Sigmoid colon (tissue), 7 donors: ENCODE data around the gene CPLX4. TPM values are rescaled to one million over a fixed set of nuclear protein-coding genes. Genes with fewer than 3 reads are reported as not detected.

ENCODE experiments used
- DNase-seq: peaks from one replicate; pipeline ENCODE4 v3.0.0-alpha.2; 2019
- H3K27ac ChIP-seq, 4 donors: fragments of 200-600 bp; sonication (generic); one replicate each; pipeline ENCODE4 v1.5.1; 2016 to 2019; ENCODE audit warnings: mild to moderate bottlenecking in 1 of 4
- H3K27me3 ChIP-seq, 3 donors: fragments of 200-600 bp; sonication (generic); one replicate each; pipeline ENCODE4 v1.5.1; 2019; ENCODE audit warnings: mild to moderate bottlenecking in 1 of 3
- H3K36me3 ChIP-seq, 4 donors: fragments of 200-600 bp; sonication (generic); one replicate each; pipeline ENCODE4 v1.5.1; 2016 to 2019
- H3K4me1 ChIP-seq, 4 donors: fragments of 200-600 bp; sonication (generic); one replicate each; pipeline ENCODE4 v1.5.1; 2017 to 2019
- H3K4me3 ChIP-seq, 4 donors: fragments of 200-600 bp; sonication (generic); one replicate each; pipeline ENCODE4 v1.5.1; 2017 to 2019; ENCODE audit warnings: mild to moderate bottlenecking in 2 of 4, moderate library complexity in 1 of 4
- H3K9me3 ChIP-seq, 4 donors: fragments of 200-600 bp in 3 of 4; sonication (generic) in 3 of 4; one replicate each; pipeline versions ENCODE4 v1.5.1 to v1.6.1; 2013 to 2019
- CTCF ChIP-seq, 4 experiments: fragments of 450-650 bp in 3 of 4; fragments of 200-600 bp in 1 of 4; IDR thresholded peaks; one replicate each; pipeline ENCODE4 v1.5.1; 2016 to 2019; ENCODE audit warnings: antibody characterized with exemption in 4 of 4, mild to moderate bottlenecking in 3 of 4, moderate library complexity in 2 of 4
- EP300 ChIP-seq, 4 donors: sonication (generic); formaldehyde crosslinking; IDR thresholded peaks; one replicate each; pipeline ENCODE4 v1.6.1; 2017; ENCODE audit warnings: antibody characterized with exemption in 4 of 4
- POLR2A ChIP-seq, 2 donors: fragments of 450-650 bp; IDR thresholded peaks; one replicate each; pipeline ENCODE4 v1.6.1; 2016; ENCODE audit warnings: antibody characterized with exemption in 2 of 2, mild to moderate bottlenecking in 2 of 2, moderate library complexity in 2 of 2
- POLR2AphosphoS5 ChIP-seq, 4 donors: sonication (generic); formaldehyde crosslinking; IDR thresholded peaks; one replicate each; pipeline ENCODE4 v1.6.1; 2017; ENCODE audit warnings: antibody characterized with exemption in 4 of 4
- WGBS, 2 donors: extraction: QIAGEN DNeasy Blood & Tissue Kit; methylation state at CpG; one replicate each; pipeline ENCODE4 v1.1.7; 2013; 5-methylcytosine and 5-hydroxymethylcytosine counted together
- intact Hi-C: fragments of 100-400 bp; cut with DNase I; formaldehyde crosslinking; loops from one replicate; pipeline ENCODE4 v1.15.1; 2023
- polyA plus RNA-seq, 3 donors: library from polyadenylated mRNA; stranded (reverse); fragments of 200-250 nt; gene quantifications; one replicate each; pipeline ENCODE4 v1.2.3, GENCODE V29; 2013
- total RNA-seq, 4 donors: library from RNA; depleted of rRNA; stranded (reverse); fragments of >200 nt; gene quantifications; one replicate each; pipeline ENCODE4 v1.1.0, GENCODE V29; 2016
- donor health status: healthy with polysubstance abuse.
- donor health status: Bipolar disorder and iron deficiency.
- donor health status: healthy.

The CPLX4 gene
- total and polyA plus RNA-seq, 7 donors: 0.33 TPM; not detected in 6

GRCh38 chr18:59268127-59268720 is 50.2 kb downstream of the CPLX4 start:
- DNase-seq: no peak
- peak overlapping the region in 1 of 4 donors; percentile 29 for H3K4me3 ChIP-seq
- peaks cover 0 to 45% (median 38%) of the 10 kb centered on the region in 4 donors for H3K4me1 ChIP-seq
- TF ChIP-seq EP300 (IDR thresholded peaks at IDR 0.05): no peak
- no peak for TF ChIP-seq POLR2A (IDR thresholded peaks at IDR 0.05)
- no peak for TF ChIP-seq POLR2AphosphoS5 (IDR thresholded peaks at IDR 0.05)
- TF ChIP-seq CTCF (IDR thresholded peaks at IDR 0.05): no peak
- H3K36me3 ChIP-seq: no peaks in the 10 kb centered on the region
- H3K27me3 ChIP-seq: peaks cover 70 to 100% (median 93%) of the 10 kb centered on the region in 3 donors
- H3K9me3 ChIP-seq: no peaks in the 10 kb centered on the region
- intact Hi-C loops: no loop called here
- 7 to 24% methylated on average over 28 of the region's 28 CpGs for WGBS, 2 donors
- H3K27ac ChIP-seq: no peak overlapping the region

GRCh38 chr18:59267503-59268126 is 50.8 kb downstream of the CPLX4 start:
- WGBS, 2 donors: 3 to 4% methylated on average over 41 of the region's 41 CpGs
- DNase-seq: no peak
- no peaks in the 10 kb centered on the region for H3K9me3 ChIP-seq
- H3K4me3 ChIP-seq: no peak overlapping the region
- TF ChIP-seq POLR2AphosphoS5 (IDR thresholded peaks at IDR 0.05) (no peak), EP300 (IDR thresholded peaks at IDR 0.05) (no peak), CTCF (IDR thresholded peaks at IDR 0.05) (no peak), POLR2A (IDR thresholded peaks at IDR 0.05) (no peak)
- H3K27me3 ChIP-seq: peaks cover 65 to 100% (median 87%) of the 10 kb centered on the region in 3 donors
- H3K27ac ChIP-seq: no peak overlapping the region
- intact Hi-C loops: no loop called here
- peaks cover 0 to 39% (median 32%) of the 10 kb centered on the region in 4 donors for H3K4me1 ChIP-seq
- H3K36me3 ChIP-seq: no peaks in the 10 kb centered on the region

- H3K4me3 ChIP-seq: no peak overlapping the region
- no peak overlapping the region for H3K27ac ChIP-seq
- WGBS, 2 donors: 9 to 12% methylated on average over 10 of the region's 10 CpGs
- intact Hi-C loops: no loop called here
- H3K9me3 ChIP-seq: no peaks in the 10 kb centered on the region
- H3K36me3 ChIP-seq: no peaks in the 10 kb centered on the region
- H3K4me1 ChIP-seq: peaks cover 0 to 33% (median 25%) of the 10 kb centered on the region in 4 donors
- DNase-seq: no peak
- peaks cover 59 to 96% (median 80%) of the 10 kb centered on the region in 3 donors for H3K27me3 ChIP-seq
- TF ChIP-seq POLR2A (IDR thresholded peaks at IDR 0.05): no peak
- no peak for TF ChIP-seq CTCF (IDR thresholded peaks at IDR 0.05)
- no peak for TF ChIP-seq EP300 (IDR thresholded peaks at IDR 0.05)
- TF ChIP-seq POLR2AphosphoS5 (IDR thresholded peaks at IDR 0.05): no peak
These were observed 51.5 kb downstream of the CPLX4 start for GRCh38 chr18:59266886-59267502.

GRCh38 chr18:59266459-59266858 is 52.0 kb downstream of the CPLX4 start:
- 12 to 23% methylated on average over 1 of the region's 1 CpG for WGBS, 2 donors
- Histone ChIP-seq H3K4me1 (peaks cover 0 to 32% (median 24%) of the 10 kb centered on the region in 4 donors), H3K9me3 (no peaks in the 10 kb centered on the region), H3K36me3 (no peaks in the 10 kb centered on the region), H3K27me3 (peaks cover 54 to 91% (median 75%) of the 10 kb centered on the region in 3 donors), H3K4me3 (no peak overlapping the region), H3K27ac (no peak overlapping the region)
- DNase-seq: no peak
- intact Hi-C loops: no loop called here
- TF ChIP-seq CTCF (IDR thresholded peaks at IDR 0.05) (no peak), POLR2A (IDR thresholded peaks at IDR 0.05) (no peak), POLR2AphosphoS5 (IDR thresholded peaks at IDR 0.05) (no peak), EP300 (IDR thresholded peaks at IDR 0.05) (no peak)
